HG02981 (cell line): ENCODE results near the gene KCNE1.
"Not testable (repeated sequence)": the region's sequence is repeated elsewhere in the genome, so short reads cannot be mapped to it uniquely, and the experiment has no call there.

Source experiments
- ATAC-seq: cut with Tn5 transposase; IDR thresholded peaks from one replicate; pipeline ENCODE4 v1.9.1; 2021; ENCODE audit warnings: mild to moderate bottlenecking, moderate library complexity; ENCODE audit not compliant: unreplicated experiment

KCNE1 gene

GRCh38 chr21:34428441-34428840 lies 83.6 kb downstream of the KCNE1 start:
- not testable (repeated sequence) for ATAC-seq

GRCh38 chr21:34427339-34427738 lies 84.7 kb downstream of the KCNE1 start:
- not testable (repeated sequence) for ATAC-seq

- not testable (repeated sequence) for ATAC-seq
These were observed 88.2 kb downstream of the KCNE1 start, which contains the start of gene SMIM34 for GRCh38 chr21:34423805-34424204. TSS of gene SMIM34 (minus strand) at chr21:34423951. CDS start at chr21:34423839, 112 bp downstream.

GRCh38 chr21:34417448-34418077 lies 94.4 kb downstream of the KCNE1 start:
- not testable (repeated sequence) for ATAC-seq

- ATAC-seq: not testable (repeated sequence)
These were observed 104.7 kb downstream of the KCNE1 start for GRCh38 chr21:34407294-34407693.

GRCh38 chr21:34406676-34407075 lies 105.3 kb downstream of the KCNE1 start:
- ATAC-seq: not testable (repeated sequence)

GRCh38 chr21:34406102-34406501 lies 105.9 kb downstream of the KCNE1 start:
- not testable (repeated sequence) for ATAC-seq

GRCh38 chr21:34405686-34406085 lies 106.3 kb downstream of the KCNE1 start:
- not testable (repeated sequence) for ATAC-seq

GRCh38 chr21:34404742-34405141 lies 107.3 kb downstream of the KCNE1 start:
- not testable (repeated sequence) for ATAC-seq

- ATAC-seq: not testable (repeated sequence)
These were observed 111.5 kb downstream of the KCNE1 start for GRCh38 chr21:34400522-34400921.
